Stomach (tissue), 4 donors: Measurements from ENCODE around the gene RPL28.

ENCODE experiments used
- EP300 ChIP-seq: sonication (generic); formaldehyde crosslinking; IDR thresholded peaks from one replicate; pipeline ENCODE4 v1.6.1; 2017; ENCODE audit warnings: antibody characterized with exemption
- POLR2A ChIP-seq, 4 donors: fragments of 450-650 bp; IDR thresholded peaks; one replicate each; pipeline ENCODE4 v1.6.1; 2016; ENCODE audit warnings: antibody characterized with exemption in 4 of 4, control low read depth in 2 of 4, mild to moderate bottlenecking in 1 of 4, moderate library complexity in 1 of 4
- POLR2AphosphoS5 ChIP-seq, 3 donors: sonication (generic); formaldehyde crosslinking; IDR thresholded peaks; one replicate each; pipeline ENCODE4 v1.6.1; 2016; ENCODE audit warnings: antibody characterized with exemption in 3 of 3
- TF ChIP-seq, protein P1 (sequence below), 7 experiments: fragments of 450-650 bp in 4 of 7; fragments of 200-600 bp in 3 of 7; sonication (generic) in 3 of 7; IDR thresholded peaks; one replicate each; pipeline ENCODE4 v1.5.1; 2016 to 2019; ENCODE audit warnings: antibody characterized with exemption in 7 of 7, control low read depth in 2 of 7, mild to moderate bottlenecking in 1 of 7

DNA sequence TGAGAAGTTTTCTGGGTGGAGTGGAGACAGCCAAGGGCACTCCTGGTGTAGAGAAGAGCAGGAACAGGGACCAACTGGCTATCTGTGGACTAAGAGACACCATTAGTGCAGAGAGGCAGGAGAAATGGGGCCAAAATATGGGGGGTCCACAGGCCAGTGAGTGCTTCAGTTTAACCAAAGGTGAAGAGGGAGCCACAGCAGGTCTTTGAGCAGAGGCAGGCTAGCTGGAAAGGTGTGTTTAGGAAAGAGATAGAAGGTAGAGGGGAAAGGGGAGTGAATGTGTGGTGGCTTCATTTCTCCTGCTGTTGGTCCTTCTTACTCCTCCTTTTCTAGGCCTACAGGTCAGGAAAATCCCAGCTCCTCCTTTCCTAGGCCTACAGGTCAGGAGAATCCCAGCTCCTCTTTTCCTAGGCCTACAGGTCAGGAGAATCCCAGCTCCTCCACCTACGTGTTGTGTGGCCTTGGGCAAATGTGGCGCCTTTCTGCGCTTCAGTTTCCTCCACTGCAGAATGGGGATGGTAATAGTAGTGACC lies 3.1 kb upstream of the RPL28 start:
- TF ChIP-seq POLR2A (IDR thresholded peaks at IDR 0.05) (no peak), EP300 (no peak), POLR2AphosphoS5 (IDR thresholded peaks at IDR 0.05) (no peak)
- TF ChIP-seq, protein P1, sequence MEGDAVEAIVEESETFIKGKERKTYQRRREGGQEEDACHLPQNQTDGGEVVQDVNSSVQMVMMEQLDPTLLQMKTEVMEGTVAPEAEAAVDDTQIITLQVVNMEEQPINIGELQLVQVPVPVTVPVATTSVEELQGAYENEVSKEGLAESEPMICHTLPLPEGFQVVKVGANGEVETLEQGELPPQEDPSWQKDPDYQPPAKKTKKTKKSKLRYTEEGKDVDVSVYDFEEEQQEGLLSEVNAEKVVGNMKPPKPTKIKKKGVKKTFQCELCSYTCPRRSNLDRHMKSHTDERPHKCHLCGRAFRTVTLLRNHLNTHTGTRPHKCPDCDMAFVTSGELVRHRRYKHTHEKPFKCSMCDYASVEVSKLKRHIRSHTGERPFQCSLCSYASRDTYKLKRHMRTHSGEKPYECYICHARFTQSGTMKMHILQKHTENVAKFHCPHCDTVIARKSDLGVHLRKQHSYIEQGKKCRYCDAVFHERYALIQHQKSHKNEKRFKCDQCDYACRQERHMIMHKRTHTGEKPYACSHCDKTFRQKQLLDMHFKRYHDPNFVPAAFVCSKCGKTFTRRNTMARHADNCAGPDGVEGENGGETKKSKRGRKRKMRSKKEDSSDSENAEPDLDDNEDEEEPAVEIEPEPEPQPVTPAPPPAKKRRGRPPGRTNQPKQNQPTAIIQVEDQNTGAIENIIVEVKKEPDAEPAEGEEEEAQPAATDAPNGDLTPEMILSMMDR (IDR thresholded peaks at IDR 0.05), result no peak
